GM18858 (cell line): ENCODE data around the gene CRACDL.

Source experiments
- ATAC-seq: cut with Tn5 transposase; IDR thresholded peaks from one replicate; pipeline ENCODE4 v1.9.1; 2021; ENCODE audit not compliant: unreplicated experiment

The CRACDL gene

GRCh38 chr2:98827625-98828368 lies 108.2 kb downstream of the CRACDL start:
- no peak for ATAC-seq

- no peak for ATAC-seq
These were observed 109.2 kb downstream of the CRACDL start for GRCh38 chr2:98826856-98827255.

DNA sequence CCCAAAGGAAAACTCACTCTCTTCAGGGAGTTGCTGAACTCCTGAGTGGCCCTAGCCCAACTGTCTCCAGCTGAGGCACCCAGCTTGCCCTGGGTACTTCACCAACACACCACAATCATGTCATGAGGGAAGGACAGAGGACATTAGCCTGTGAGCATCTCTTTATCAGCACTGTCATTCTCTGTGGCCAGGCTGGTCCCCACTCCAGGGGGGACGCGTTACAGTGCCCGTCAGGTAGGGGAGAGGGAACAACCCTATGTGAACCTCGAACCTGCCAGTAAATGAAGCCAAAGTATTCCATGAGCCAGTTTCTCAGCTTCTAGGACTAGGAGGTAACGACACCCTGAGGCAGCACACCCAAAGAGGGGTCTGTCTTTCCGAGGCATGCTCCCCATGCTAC lies 110.2 kb downstream of the CRACDL start:
- no peak for ATAC-seq

DNA sequence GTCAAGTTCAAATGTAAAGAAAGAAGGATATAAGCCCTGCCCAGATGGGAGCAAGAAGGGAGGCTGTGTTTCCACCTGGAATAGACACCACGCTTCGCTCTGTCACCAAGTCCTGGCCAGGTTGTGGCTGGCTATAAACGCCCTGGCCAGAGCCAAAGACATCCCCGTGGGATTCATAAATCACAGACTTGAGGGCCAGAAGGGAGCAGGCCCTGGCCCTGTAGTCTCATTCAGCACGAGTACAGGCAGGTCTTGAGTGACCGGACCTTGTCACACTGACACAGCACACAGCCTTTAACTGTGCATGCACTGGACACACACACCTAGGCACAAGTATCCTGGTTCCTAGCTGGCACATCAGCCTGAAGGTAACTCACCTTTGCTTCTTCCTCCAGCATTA lies 110.6 kb downstream of the CRACDL start:
- no peak for ATAC-seq

DNA sequence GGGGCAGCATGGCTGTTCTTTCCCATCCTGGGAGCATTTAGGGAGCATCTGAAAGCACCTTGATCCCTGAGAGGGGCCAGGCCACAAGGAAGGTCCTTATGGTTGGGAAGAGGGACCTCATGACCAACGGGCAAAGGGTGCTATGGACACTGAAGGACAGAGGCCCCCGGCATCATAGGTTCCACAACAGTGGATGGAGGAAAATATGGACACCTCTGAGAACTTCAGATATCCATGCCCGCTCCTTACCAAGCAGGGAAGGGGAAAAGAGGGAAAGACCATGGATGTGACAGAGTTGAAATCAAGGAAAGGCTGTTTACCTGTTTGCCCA lies 111.0 kb downstream of the CRACDL start:
- no peak for ATAC-seq

- ATAC-seq, result no peak
These were observed 111.6 kb downstream of the CRACDL start for GRCh38 chr2:98824256-98825019.

- ATAC-seq, result no peak
These were observed 112.5 kb downstream of the CRACDL start for GRCh38 chr2:98823196-98824170.

- no peak for ATAC-seq
These were observed 113.5 kb downstream of the CRACDL start for GRCh38 chr2:98822301-98823164.

DNA sequence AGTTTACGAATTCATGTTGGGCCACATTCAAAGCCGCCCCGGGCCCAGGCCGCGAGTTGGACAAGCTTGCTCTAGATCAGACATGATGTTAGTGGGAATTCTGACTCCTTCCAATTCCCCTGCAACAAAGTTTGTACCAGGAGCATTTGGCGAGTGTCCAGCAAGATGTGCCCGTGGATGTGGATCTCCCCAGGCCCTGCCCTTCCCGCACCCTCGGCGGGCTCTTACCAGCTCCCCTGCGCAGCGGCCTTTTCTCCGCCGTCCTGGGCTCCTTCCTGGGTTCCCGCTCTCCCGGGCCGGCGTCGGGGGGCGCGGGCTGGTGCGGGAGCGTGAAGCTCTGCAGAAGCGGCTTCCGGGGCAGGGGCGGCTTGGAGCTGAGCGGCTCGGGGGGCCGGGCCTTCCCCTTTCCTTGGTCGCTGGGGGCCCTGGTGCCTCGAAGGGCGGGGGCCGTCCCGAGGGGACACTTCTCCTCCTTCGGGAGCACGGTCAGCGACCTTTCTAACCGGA lies 114.3 kb downstream of the CRACDL start:
- no peak for ATAC-seq

DNA sequence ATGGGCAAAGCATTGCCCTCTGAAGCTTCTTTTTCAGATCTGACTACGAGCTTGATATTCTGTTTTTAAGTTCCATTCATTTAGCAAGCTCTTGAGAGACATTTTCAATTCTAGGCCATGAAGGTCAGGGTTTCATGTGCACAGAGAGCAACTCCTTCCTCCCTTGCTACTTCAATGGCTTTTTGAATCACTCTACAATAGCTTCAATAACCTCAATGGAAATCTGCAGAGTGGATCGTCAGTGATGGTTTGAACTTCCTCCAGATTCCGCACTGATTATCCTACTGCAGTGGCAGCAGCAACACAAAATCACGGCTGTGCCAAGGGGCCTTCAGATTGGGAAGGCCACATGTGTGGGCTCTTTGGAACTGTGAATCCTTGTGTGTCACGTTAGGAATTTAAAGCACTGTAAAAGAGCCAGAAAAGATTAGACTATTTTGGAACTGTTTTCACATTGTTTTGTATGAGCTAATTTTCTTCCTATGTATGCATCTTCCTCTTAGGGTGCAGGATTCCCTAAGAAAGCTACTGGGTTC lies 116.7 kb downstream of the CRACDL start:
- no peak for ATAC-seq

- ATAC-seq, result no peak
These were observed 117.9 kb downstream of the CRACDL start for GRCh38 chr2:98818164-98818563.

DNA sequence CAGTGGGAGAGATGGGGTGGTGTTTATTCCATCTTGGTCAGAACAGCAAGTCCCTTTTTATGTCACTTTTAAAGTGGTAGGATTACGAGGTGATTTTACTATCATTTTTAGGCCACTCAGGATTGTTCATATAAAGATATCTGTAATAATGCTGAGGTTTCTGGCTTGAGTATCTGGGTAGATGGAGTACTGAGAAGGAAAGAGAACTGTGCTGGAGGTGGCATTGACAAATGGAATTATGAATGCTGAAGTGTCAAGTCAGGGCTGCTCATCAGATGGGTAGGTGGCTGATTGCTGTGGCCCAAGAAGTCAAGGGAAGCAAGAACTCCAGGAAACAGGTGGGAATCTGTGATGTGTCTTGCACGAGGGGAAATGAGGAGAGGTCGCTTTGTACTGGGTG lies 119.7 kb downstream of the CRACDL start:
- no peak for ATAC-seq

DNA sequence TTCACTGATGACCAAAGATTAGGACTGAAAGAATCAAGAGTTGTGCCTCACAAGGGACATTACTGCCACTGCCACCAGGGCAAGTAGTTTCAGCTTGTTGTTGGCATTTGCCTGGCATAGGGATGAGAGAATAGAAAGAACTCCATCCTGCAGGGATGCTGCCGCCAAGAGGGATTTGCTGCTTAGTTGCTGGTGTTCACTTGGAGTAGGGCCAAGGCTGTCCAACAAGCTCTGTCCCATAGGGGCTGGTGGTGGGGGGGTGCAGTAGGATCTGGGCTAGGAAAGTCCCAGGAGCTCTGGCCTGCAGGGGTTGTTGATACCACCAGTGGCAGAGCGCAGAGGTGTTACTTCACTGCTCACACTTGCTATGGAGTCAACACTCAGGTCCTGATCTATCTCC lies 120.2 kb downstream of the CRACDL start:
- no peak for ATAC-seq

GRCh38 chr2:98811766-98812165 lies 124.3 kb downstream of the CRACDL start:
- no peak for ATAC-seq

- no peak for ATAC-seq
These were observed 125.5 kb downstream of the CRACDL start for GRCh38 chr2:98810588-98810928.

- ATAC-seq, result no peak
These were observed 126.0 kb downstream of the CRACDL start for GRCh38 chr2:98809878-98810587.

GRCh38 chr2:98809116-98809515 lies 126.9 kb downstream of the CRACDL start:
- no peak for ATAC-seq

- no peak for ATAC-seq
These were observed 127.5 kb downstream of the CRACDL start for GRCh38 chr2:98808546-98808945.

GRCh38 chr2:98807929-98808328 lies 128.1 kb downstream of the CRACDL start:
- ATAC-seq, result no peak

GRCh38 chr2:98807221-98807620 lies 128.8 kb downstream of the CRACDL start:
- ATAC-seq, result no peak
